KMS-11 (cell line): ENCODE measurements around the gene AKR1C3.

Source experiments
- H2AFZ ChIP-seq: fragments of 200-600 bp; sonication (generic); 2 replicates; pipeline ENCODE4 v1.6.1; 2016; ENCODE audit warnings: antibody characterized with exemption, mixed run types, low read depth
- H3K27ac ChIP-seq: fragments of 200-600 bp; sonication (generic); 2 replicates; pipeline ENCODE4 v1.6.1; 2016; ENCODE audit warnings: mild to moderate bottlenecking, mixed run types
- H3K27me3 ChIP-seq: fragments of 200-600 bp; sonication (generic); 2 replicates; pipeline ENCODE4 v1.6.1; 2017; ENCODE audit warnings: mild to moderate bottlenecking, low read depth, mixed run types, moderate library complexity; ENCODE audit not compliant: insufficient read depth
- H3K36me3 ChIP-seq: fragments of 200-600 bp; sonication (generic); 2 replicates; pipeline ENCODE4 v1.6.1; 2017; ENCODE audit warnings: mild to moderate bottlenecking, mixed run types; ENCODE audit not compliant: insufficient read depth
- H3K4me1 ChIP-seq: fragments of 200-600 bp; sonication (generic); 2 replicates; pipeline ENCODE4 v1.6.1; 2016; ENCODE audit warnings: mild to moderate bottlenecking, low read depth, mixed run types; ENCODE audit not compliant: poor library complexity, severe bottlenecking
- H3K4me2 ChIP-seq: fragments of 200-600 bp; sonication (generic); 2 replicates; pipeline ENCODE4 v1.7.0; 2016; ENCODE audit warnings: mild to moderate bottlenecking, mixed run types
- H3K4me3 ChIP-seq: fragments of 200-600 bp; sonication (generic); IDR thresholded peaks from 2 replicates; pipeline ENCODE4 v1.6.1; 2017; ENCODE audit warnings: low read depth, low read length, mixed read lengths; ENCODE audit not compliant: insufficient read depth
- H3K79me2 ChIP-seq: fragments of 200-600 bp; sonication (generic); 2 replicates; pipeline ENCODE4 v1.6.1; 2016; ENCODE audit warnings: low read depth, mixed run types; ENCODE audit not compliant: insufficient read depth
- H3K9ac ChIP-seq: fragments of 200-600 bp; sonication (generic); 2 replicates; pipeline ENCODE4 v1.6.1; 2016; ENCODE audit warnings: mild to moderate bottlenecking, mixed run types
- H4K20me1 ChIP-seq: fragments of 200-600 bp; sonication (generic); 2 replicates; pipeline ENCODE4 v1.6.1; 2016; ENCODE audit warnings: mild to moderate bottlenecking, mixed run types; ENCODE audit not compliant: insufficient read depth
- TF ChIP-seq, protein P1 (sequence below): fragments of 200-600 bp; sonication (generic); conservative IDR thresholded peaks from 2 replicates; pipeline ENCODE4 v1.6.1; 2017; ENCODE audit warnings: low read depth, mild to moderate bottlenecking, antibody characterized with exemption, low read length, moderate library complexity, mixed read lengths

AKR1C3 gene

DNA sequence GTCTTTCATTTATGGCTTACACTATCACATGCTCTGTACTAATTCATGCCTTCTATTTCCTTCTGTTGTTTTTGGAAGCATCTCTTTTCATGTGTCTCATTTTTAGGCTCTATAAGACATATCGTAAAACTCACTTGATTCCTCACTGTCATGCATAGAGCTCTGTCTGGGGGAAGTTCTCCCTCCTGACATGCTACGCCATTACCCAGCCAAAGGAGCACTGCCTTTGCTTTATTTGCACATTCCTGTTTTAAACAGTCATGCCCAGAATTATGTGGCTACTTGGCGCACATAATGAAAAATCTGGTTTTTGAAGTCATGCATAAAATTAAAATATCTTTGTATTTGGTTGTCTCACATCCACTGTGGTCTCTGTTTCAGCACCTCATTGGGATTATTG, 17.6 kb upstream of the AKR1C3 start:
- H4K20me1 ChIP-seq, result no peaks in the 10 kb centered on the region
- H3K4me1 ChIP-seq, result no peaks in the 10 kb centered on the region
- no peaks in the 10 kb centered on the region for H3K79me2 ChIP-seq
- no peak overlapping the region for H3K9ac ChIP-seq
- H3K4me3 ChIP-seq, result no peak overlapping the region
- no peak overlapping the region for H3K4me2 ChIP-seq
- no peak overlapping the region for H2AFZ ChIP-seq
- TF ChIP-seq, protein P1, sequence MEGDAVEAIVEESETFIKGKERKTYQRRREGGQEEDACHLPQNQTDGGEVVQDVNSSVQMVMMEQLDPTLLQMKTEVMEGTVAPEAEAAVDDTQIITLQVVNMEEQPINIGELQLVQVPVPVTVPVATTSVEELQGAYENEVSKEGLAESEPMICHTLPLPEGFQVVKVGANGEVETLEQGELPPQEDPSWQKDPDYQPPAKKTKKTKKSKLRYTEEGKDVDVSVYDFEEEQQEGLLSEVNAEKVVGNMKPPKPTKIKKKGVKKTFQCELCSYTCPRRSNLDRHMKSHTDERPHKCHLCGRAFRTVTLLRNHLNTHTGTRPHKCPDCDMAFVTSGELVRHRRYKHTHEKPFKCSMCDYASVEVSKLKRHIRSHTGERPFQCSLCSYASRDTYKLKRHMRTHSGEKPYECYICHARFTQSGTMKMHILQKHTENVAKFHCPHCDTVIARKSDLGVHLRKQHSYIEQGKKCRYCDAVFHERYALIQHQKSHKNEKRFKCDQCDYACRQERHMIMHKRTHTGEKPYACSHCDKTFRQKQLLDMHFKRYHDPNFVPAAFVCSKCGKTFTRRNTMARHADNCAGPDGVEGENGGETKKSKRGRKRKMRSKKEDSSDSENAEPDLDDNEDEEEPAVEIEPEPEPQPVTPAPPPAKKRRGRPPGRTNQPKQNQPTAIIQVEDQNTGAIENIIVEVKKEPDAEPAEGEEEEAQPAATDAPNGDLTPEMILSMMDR, result no peak
- H3K27me3 ChIP-seq, result no peaks in the 10 kb centered on the region
- no peak overlapping the region for H3K27ac ChIP-seq
- H3K36me3 ChIP-seq, result no peaks in the 10 kb centered on the region

DNA sequence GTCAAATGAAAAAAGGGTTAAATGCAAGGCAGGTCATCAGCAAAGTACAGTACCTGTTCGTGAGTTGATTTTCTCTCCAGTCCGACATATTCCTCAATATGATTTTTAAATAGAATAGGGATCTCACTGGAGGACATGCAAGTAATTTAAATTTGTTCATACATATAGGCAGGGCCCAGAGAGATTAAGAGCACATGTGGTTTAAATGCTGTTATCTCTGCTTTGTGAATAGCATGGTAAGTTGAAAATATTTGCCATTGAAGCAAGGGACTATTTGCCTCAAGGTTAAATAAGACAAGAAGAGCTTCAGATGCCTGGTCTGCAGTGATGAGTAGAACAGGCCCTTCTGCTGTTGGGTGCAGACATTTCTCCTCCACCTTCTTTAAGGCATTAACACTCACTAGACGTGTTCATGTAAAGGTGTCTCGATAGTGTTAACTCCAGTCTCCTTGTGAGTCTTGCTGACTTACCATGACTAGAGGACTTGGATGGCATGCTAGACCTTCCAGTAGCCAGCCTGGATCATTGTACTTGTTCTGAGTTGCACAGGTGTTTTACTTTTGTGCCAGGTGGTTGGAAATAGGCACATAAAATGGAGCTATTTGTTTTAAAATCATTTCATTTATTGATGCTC, 15.6 kb upstream of the AKR1C3 start:
- no peaks in the 10 kb centered on the region for H3K27me3 ChIP-seq
- no peak overlapping the region for H3K27ac ChIP-seq
- no peaks in the 10 kb centered on the region for H3K36me3 ChIP-seq
- H3K4me1 ChIP-seq, result no peaks in the 10 kb centered on the region
- H3K79me2 ChIP-seq, result no peaks in the 10 kb centered on the region
- H3K4me3 ChIP-seq, result no peak overlapping the region
- no peak overlapping the region for H3K4me2 ChIP-seq
- H3K9ac ChIP-seq, result no peak overlapping the region
- no peak overlapping the region for H2AFZ ChIP-seq
- H4K20me1 ChIP-seq, result no peaks in the 10 kb centered on the region
- TF ChIP-seq, protein P1, result no peak

DNA sequence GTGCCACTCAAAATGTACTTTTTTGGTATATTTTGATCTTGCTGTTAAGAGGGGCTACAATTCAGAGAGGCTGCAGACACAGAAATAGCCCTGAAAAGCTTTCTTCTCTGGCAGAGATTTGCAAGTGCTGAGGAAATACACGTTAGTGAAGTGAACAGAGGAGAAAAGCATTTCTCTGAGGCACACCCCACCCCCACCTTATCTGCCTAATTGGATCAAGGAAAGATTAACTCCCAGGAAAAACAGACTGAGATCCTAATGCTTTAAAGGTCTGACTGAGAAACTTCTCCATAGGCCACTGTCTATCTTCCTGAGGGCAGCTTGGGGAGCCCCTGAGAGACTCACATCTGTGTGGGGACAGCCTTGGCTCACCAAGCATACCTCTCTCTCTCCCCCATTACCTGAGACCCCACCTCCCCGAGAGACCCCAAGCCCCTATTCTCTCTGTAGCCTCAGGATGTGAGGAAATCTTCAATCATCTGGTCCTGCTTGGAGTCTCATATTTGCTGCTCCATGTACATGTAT, 14.8 kb upstream of the AKR1C3 start:
- TF ChIP-seq, protein P1, result no peak
- Histone ChIP-seq H3K4me3 (no peak overlapping the region), H3K4me1 (no peaks in the 10 kb centered on the region), H3K79me2 (no peaks in the 10 kb centered on the region), H3K4me2 (no peak overlapping the region), H3K36me3 (no peaks in the 10 kb centered on the region), H3K9ac (no peak overlapping the region), H4K20me1 (no peaks in the 10 kb centered on the region), H3K27me3 (no peaks in the 10 kb centered on the region), H2AFZ (no peak overlapping the region), H3K27ac (no peak overlapping the region)

DNA sequence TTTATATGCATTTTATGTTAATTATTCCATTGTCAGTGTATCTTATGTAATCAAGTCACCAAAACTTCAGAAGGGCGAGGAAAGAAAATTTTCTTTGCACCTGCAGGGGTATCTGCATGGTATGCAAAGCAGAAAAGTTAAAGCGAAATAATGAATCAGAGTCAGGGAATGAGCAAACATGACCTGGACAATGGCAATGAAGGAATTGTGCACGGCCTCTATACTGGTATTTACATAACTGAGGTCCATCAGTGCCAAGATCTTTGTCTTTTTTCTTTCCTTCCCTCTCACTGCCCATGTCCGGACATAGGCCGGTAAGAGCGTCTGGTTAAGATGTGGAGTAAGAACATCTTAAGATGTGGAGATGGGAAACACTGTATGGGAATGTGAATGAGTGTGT, 14.4 kb upstream of the AKR1C3 start:
- Histone ChIP-seq H3K27me3 (no peaks in the 10 kb centered on the region), H2AFZ (no peak overlapping the region), H3K4me1 (no peaks in the 10 kb centered on the region), H3K79me2 (no peaks in the 10 kb centered on the region), H3K4me2 (no peak overlapping the region), H3K27ac (no peak overlapping the region), H4K20me1 (no peaks in the 10 kb centered on the region), H3K36me3 (no peaks in the 10 kb centered on the region), H3K9ac (no peak overlapping the region), H3K4me3 (no peak overlapping the region)
- TF ChIP-seq, protein P1, result no peak
